ENCODE results near the gene LYST.
A peak's percentile ranks its signal among the peaks of the same experiment; 100 is the strongest.
"Not testable (repeated sequence)": the region's sequence is repeated elsewhere in the genome, so short reads cannot be mapped to it uniquely, and the experiment has no call there.

Gene LYST

GRCh38 chr1:235763962-235764361 lies 102.7 kb downstream of the LYST start:
- no peak for DNase-seq
- H3K4me1 Mint-ChIP-seq (ENCODE audit: low read depth): peaks cover 7% of the 10 kb centered on the region

GRCh38 chr1:235759336-235759735 lies 107.4 kb downstream of the LYST start:
- Mint-ChIP-seq H3K36me3 (ENCODE audit: low read depth) (peaks cover 67% of the 10 kb centered on the region), H3K4me1 (ENCODE audit: low read depth) (no peaks in the 10 kb centered on the region), H3K9me3 (no peaks in the 10 kb centered on the region), H3K27me3 (no peaks in the 10 kb centered on the region), H3K27ac (no peak overlapping the region), H3K4me3 (no peak overlapping the region)
- no peak for DNase-seq

More at GRCh38 chr1:235763962-235764361, 102.7 kb downstream of the LYST start:
- no peaks in the 10 kb centered on the region for H3K27me3 Mint-ChIP-seq
- peaks cover 48% of the 10 kb centered on the region for H3K36me3 Mint-ChIP-seq (ENCODE audit: low read depth)
- H3K27ac Mint-ChIP-seq: no peak overlapping the region
- no peak overlapping the region for H3K4me3 Mint-ChIP-seq
- no peaks in the 10 kb centered on the region for H3K9me3 Mint-ChIP-seq

GRCh38 chr1:235758931-235759330 lies 107.8 kb downstream of the LYST start:
- Mint-ChIP-seq H3K27ac (no peak overlapping the region), H3K4me1 (ENCODE audit: low read depth) (no peaks in the 10 kb centered on the region), H3K27me3 (no peaks in the 10 kb centered on the region), H3K36me3 (ENCODE audit: low read depth) (peaks cover 71% of the 10 kb centered on the region), H3K9me3 (no peaks in the 10 kb centered on the region), H3K4me3 (no peak overlapping the region)
- no peak for DNase-seq

GRCh38 chr1:235757587-235758096 lies 109.1 kb downstream of the LYST start:
- H3K27me3 Mint-ChIP-seq: no peaks in the 10 kb centered on the region

GRCh38 chr1:235754186-235754585 lies 112.5 kb downstream of the LYST start:
- H3K9me3 Mint-ChIP-seq; DNase-seq; H3K27me3 Mint-ChIP-seq; H3K4me1 Mint-ChIP-seq (ENCODE audit: low read depth); H3K27ac Mint-ChIP-seq; H3K4me3 Mint-ChIP-seq: not testable (repeated sequence)
- H3K36me3 Mint-ChIP-seq (ENCODE audit: low read depth): peaks cover 74% of the 10 kb centered on the region

More at GRCh38 chr1:235757587-235758096, 109.1 kb downstream of the LYST start:
- no peak for DNase-seq
- H3K36me3 Mint-ChIP-seq (ENCODE audit: low read depth): peaks cover 80% of the 10 kb centered on the region
- H3K4me1 Mint-ChIP-seq (ENCODE audit: low read depth): no peaks in the 10 kb centered on the region
- H3K4me3 Mint-ChIP-seq: no peak overlapping the region
- H3K27ac Mint-ChIP-seq: no peak overlapping the region
- H3K9me3 Mint-ChIP-seq: no peaks in the 10 kb centered on the region

- Mint-ChIP-seq H3K9me3 (no peaks in the 10 kb centered on the region), H3K27me3 (no peaks in the 10 kb centered on the region), H3K4me1 (ENCODE audit: low read depth) (no peaks in the 10 kb centered on the region), H3K27ac (no peak overlapping the region), H3K4me3 (no peak overlapping the region), H3K36me3 (ENCODE audit: low read depth) (peaks cover 69% of the 10 kb centered on the region)
- DNase-seq: no peak
These were observed 116.9 kb downstream of the LYST start for GRCh38 chr1:235749755-235750300.

- H3K4me3 Mint-ChIP-seq: no peak overlapping the region
- H3K27ac Mint-ChIP-seq: peak overlapping the region; percentile 44
- peaks cover 66% of the 10 kb centered on the region for H3K36me3 Mint-ChIP-seq (ENCODE audit: low read depth)
- no peaks in the 10 kb centered on the region for H3K9me3 Mint-ChIP-seq
- no peaks in the 10 kb centered on the region for H3K27me3 Mint-ChIP-seq
- DNase-seq: no peak
- H3K4me1 Mint-ChIP-seq (ENCODE audit: low read depth): no peaks in the 10 kb centered on the region
These were observed 118.0 kb downstream of the LYST start for GRCh38 chr1:235748747-235749146.

- H3K9me3 Mint-ChIP-seq: no peaks in the 10 kb centered on the region
- H3K4me3 Mint-ChIP-seq: no peak overlapping the region
- peaks cover 69% of the 10 kb centered on the region for H3K36me3 Mint-ChIP-seq (ENCODE audit: low read depth)
- no peak for DNase-seq
- no peak overlapping the region for H3K27ac Mint-ChIP-seq
- no peaks in the 10 kb centered on the region for H3K4me1 Mint-ChIP-seq (ENCODE audit: low read depth)
- no peaks in the 10 kb centered on the region for H3K27me3 Mint-ChIP-seq
These were observed 120.5 kb downstream of the LYST start for GRCh38 chr1:235746245-235746644.

- DNase-seq: no peak
- Mint-ChIP-seq H3K27me3 (no peaks in the 10 kb centered on the region), H3K36me3 (ENCODE audit: low read depth) (peaks cover 69% of the 10 kb centered on the region), H3K9me3 (no peaks in the 10 kb centered on the region), H3K4me3 (no peak overlapping the region), H3K27ac (no peak overlapping the region), H3K4me1 (ENCODE audit: low read depth) (no peaks in the 10 kb centered on the region)
These were observed 121.1 kb downstream of the LYST start for GRCh38 chr1:235745503-235746136.

GRCh38 chr1:235742914-235743599 lies 123.6 kb downstream of the LYST start:
- no peaks in the 10 kb centered on the region for H3K27me3 Mint-ChIP-seq
- no peaks in the 10 kb centered on the region for H3K9me3 Mint-ChIP-seq

GRCh38 chr1:235741294-235741693 lies 125.4 kb downstream of the LYST start:
- Mint-ChIP-seq H3K27me3 (no peaks in the 10 kb centered on the region), H3K4me1 (ENCODE audit: low read depth) (peaks cover 1% of the 10 kb centered on the region), H3K9me3 (no peaks in the 10 kb centered on the region), H3K36me3 (ENCODE audit: low read depth) (peaks cover 87% of the 10 kb centered on the region), H3K4me3 (no peak overlapping the region), H3K27ac (no peak overlapping the region)
- no peak for DNase-seq

More at GRCh38 chr1:235742914-235743599, 123.6 kb downstream of the LYST start:
- H3K36me3 Mint-ChIP-seq (ENCODE audit: low read depth): peaks cover 82% of the 10 kb centered on the region
- H3K27ac Mint-ChIP-seq: no peak overlapping the region
- DNase-seq: no peak
- no peaks in the 10 kb centered on the region for H3K4me1 Mint-ChIP-seq (ENCODE audit: low read depth)
- no peak overlapping the region for H3K4me3 Mint-ChIP-seq

GRCh38 chr1:235739631-235740030 lies 127.1 kb downstream of the LYST start:
- H3K36me3 Mint-ChIP-seq (ENCODE audit: low read depth): peaks cover 73% of the 10 kb centered on the region
- no peak overlapping the region for H3K27ac Mint-ChIP-seq
- H3K4me3 Mint-ChIP-seq: no peak overlapping the region
- no peak for DNase-seq
- H3K4me1 Mint-ChIP-seq (ENCODE audit: low read depth): peaks cover 7% of the 10 kb centered on the region
- H3K27me3 Mint-ChIP-seq: no peaks in the 10 kb centered on the region
- H3K9me3 Mint-ChIP-seq: no peaks in the 10 kb centered on the region

- Mint-ChIP-seq H3K36me3 (ENCODE audit: low read depth) (peaks cover 68% of the 10 kb centered on the region), H3K27ac (no peak overlapping the region), H3K27me3 (no peaks in the 10 kb centered on the region), H3K4me1 (ENCODE audit: low read depth) (peaks cover 9% of the 10 kb centered on the region), H3K4me3 (no peak overlapping the region), H3K9me3 (no peaks in the 10 kb centered on the region)
- no peak for DNase-seq
These were observed 127.6 kb downstream of the LYST start for GRCh38 chr1:235739124-235739523.

GRCh38 chr1:235737751-235738150 lies 129.0 kb downstream of the LYST start:
- Mint-ChIP-seq H3K36me3 (ENCODE audit: low read depth) (peaks cover 66% of the 10 kb centered on the region), H3K9me3 (no peaks in the 10 kb centered on the region), H3K27me3 (no peaks in the 10 kb centered on the region), H3K4me1 (ENCODE audit: low read depth) (peaks cover 10% of the 10 kb centered on the region), H3K27ac (no peak overlapping the region), H3K4me3 (no peak overlapping the region)
- no peak for DNase-seq

GRCh38 chr1:235736263-235736662 lies 130.4 kb downstream of the LYST start:
- Mint-ChIP-seq H3K4me3 (no peak overlapping the region), H3K27ac (no peak overlapping the region), H3K27me3 (no peaks in the 10 kb centered on the region), H3K4me1 (ENCODE audit: low read depth) (peaks cover 10% of the 10 kb centered on the region), H3K36me3 (ENCODE audit: low read depth) (peaks cover 60% of the 10 kb centered on the region), H3K9me3 (no peaks in the 10 kb centered on the region)
- DNase-seq: no peak
